Measurements from ENCODE around the gene LCNL1.

LCNL1 gene

DNA sequence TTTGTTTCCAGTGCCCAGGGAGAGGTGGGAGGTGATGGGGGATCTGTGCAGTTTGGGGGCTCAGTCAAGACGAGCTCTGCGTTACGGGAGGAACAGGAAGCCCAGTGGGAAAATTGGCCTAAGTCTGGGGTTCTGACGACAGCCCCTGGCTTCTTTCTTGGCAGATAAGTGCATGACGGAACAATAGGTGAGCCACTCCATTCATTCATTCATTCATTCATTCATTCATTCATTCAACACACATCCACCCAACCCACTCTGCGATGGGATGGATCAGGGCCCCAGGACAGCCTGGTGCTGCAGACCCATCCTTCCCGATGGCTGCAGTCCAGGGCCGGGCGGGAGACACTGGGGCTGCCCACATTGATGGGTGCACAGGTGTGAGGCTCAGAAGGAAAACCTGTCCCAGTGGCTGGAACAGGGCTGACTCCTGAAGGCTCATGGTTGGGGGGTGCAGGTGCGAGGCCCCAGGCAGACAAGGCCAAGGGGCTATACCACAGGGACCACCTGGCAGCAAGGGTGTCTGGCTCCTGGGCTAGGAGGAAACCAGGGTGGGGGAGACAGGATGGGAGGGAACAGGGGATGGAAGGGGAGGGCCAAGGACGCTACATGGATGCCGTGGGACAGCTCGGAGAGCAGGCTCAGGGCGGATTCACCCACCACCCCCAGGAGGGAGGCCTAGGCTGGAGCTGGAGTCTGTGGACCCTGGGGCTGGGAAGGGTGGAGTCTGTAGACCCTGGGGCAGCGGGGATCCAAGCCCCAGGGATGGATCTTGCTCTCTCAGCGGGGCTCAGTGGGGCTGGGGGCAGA is 1.9 kb upstream of the LCNL1 start:
- H3K27ac ChIP-seq: no peak overlapping the region
- no peak overlapping the region for H3K4me3 ChIP-seq (ENCODE audit: low read depth in 1 of 2, low read length in 1 of 2)
- peaks cover 0 to 10% of the 10 kb centered on the region in 2 experiments for H3K4me1 ChIP-seq (ENCODE audit: control insufficient read depth in 1 of 2, insufficient read depth in 1 of 2, low read depth in 1 of 2, low read length in 1 of 2)
- TF ChIP-seq, protein P1, sequence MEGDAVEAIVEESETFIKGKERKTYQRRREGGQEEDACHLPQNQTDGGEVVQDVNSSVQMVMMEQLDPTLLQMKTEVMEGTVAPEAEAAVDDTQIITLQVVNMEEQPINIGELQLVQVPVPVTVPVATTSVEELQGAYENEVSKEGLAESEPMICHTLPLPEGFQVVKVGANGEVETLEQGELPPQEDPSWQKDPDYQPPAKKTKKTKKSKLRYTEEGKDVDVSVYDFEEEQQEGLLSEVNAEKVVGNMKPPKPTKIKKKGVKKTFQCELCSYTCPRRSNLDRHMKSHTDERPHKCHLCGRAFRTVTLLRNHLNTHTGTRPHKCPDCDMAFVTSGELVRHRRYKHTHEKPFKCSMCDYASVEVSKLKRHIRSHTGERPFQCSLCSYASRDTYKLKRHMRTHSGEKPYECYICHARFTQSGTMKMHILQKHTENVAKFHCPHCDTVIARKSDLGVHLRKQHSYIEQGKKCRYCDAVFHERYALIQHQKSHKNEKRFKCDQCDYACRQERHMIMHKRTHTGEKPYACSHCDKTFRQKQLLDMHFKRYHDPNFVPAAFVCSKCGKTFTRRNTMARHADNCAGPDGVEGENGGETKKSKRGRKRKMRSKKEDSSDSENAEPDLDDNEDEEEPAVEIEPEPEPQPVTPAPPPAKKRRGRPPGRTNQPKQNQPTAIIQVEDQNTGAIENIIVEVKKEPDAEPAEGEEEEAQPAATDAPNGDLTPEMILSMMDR (IDR thresholded peaks at IDR 0.05): no peak
- H3K27me3 ChIP-seq: peaks cover 98% of the 10 kb centered on the region
- H3K9me3 ChIP-seq: no peaks in the 10 kb centered on the region
- H3K36me3 ChIP-seq: no peaks in the 10 kb centered on the region

DNA sequence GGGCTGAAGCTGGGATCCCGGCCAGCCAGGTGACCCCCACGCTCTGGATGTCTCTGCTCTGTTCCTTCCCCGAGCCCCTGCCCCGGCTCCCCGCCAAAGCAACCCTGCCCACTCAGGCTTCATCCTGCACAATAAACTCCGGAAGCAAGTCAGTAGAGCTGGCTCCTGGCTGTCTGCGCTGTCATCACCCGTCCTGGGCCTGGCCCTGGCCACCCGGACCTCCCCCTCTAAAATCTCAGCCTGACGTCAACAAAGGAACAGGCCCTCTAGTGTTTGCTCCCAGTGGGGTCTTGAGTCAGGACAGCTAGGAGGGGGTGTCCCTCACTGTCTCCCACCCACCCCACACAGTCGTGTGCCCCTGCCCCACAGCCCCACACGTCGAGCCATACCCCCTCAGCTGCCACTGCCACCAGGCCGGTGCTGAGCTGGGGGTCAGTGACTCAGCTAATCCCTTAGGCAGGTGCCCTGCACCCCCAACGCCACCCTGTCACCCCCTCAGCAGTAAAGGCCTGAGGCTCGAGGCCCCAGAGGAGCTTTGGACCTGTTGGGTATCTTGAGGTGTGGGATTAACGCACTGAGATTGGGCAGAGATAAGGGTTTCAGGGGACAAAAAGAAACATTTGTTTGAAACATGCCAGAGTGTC is 1.1 kb upstream of the LCNL1 start:
- TF ChIP-seq, protein P1 (IDR thresholded peaks at IDR 0.05): no peak
- Histone ChIP-seq H3K4me1 (ENCODE audit: control insufficient read depth in 1 of 2, insufficient read depth in 1 of 2, low read depth in 1 of 2, low read length in 1 of 2) (peaks cover 0 to 6% of the 10 kb centered on the region in 2 experiments), H3K27ac (no peak overlapping the region), H3K9me3 (no peaks in the 10 kb centered on the region), H3K4me3 (ENCODE audit: low read depth in 1 of 2, low read length in 1 of 2) (no peak overlapping the region), H3K36me3 (no peaks in the 10 kb centered on the region), H3K27me3 (peaks cover 98% of the 10 kb centered on the region)

DNA sequence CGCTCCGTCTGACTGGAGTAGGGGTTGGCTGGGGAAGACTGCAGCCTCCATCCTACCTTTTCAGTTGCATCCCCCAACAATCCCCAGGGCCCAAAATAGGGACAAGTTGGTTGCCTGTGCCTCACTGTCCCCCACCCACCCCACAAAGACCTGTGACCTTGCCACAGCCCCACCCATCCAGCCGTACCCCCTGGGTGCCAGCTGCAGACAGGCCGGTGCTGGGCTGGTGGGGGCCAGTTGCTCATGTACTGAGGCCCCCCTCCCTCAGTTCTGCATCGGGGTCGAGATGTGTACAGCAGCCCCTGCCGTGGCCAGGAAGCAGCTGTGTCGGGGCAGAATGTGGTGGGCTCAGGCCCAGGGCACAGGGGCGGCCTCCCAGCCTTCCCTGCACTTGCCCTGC is 374 bp downstream of the LCNL1 start:
- Histone ChIP-seq H3K4me1 (ENCODE audit: control insufficient read depth in 1 of 2, insufficient read depth in 1 of 2, low read depth in 1 of 2, low read length in 1 of 2) (peaks cover 0 to 1% of the 10 kb centered on the region in 2 experiments), H3K27ac (no peak overlapping the region), H3K4me3 (ENCODE audit: low read depth in 1 of 2, low read length in 1 of 2) (no peak overlapping the region), H3K27me3 (peaks cover 98% of the 10 kb centered on the region), H3K36me3 (no peaks in the 10 kb centered on the region), H3K9me3 (no peaks in the 10 kb centered on the region)
- TF ChIP-seq, protein P1 (IDR thresholded peaks at IDR 0.05): no peak

DNA sequence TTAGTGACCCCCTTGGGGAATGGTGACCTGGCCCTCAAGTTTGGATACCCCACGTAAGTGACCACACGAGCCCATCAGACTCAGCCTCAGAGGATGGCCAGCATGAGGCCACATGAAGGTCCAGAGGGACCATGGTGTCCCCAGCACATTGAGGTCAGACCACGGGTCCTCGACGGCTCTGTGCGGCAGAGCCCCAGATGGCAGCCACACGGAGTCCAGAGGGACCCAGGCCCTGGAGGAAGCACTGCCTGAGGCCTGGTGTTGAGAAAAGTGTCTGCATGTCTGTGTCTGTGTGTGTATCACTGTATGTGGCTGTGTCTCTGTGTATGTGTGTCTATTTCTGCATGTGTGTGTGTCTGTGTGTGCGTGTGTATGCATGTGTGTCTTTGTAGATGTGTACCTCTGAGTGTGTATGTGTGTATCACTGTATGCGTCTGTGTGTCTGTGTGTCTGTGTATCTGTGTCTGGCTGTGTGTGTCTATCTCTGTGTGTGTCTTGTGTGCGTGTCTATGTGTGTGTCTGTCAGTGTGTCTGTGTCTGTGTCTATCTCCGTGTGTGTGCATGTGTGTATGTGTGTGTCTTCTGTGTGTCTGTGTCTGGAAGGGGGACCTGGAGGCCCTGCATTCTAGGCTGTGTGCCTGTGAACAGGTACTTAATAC is 992 bp downstream of the LCNL1 start:
- TF ChIP-seq, protein P1 (IDR thresholded peaks at IDR 0.05): no peak
- Histone ChIP-seq H3K9me3 (no peaks in the 10 kb centered on the region), H3K36me3 (no peaks in the 10 kb centered on the region), H3K4me3 (ENCODE audit: low read depth in 1 of 2, low read length in 1 of 2) (no peak overlapping the region), H3K27ac (no peak overlapping the region), H3K27me3 (peaks cover 99% of the 10 kb centered on the region), H3K4me1 (ENCODE audit: control insufficient read depth in 1 of 2, insufficient read depth in 1 of 2, low read depth in 1 of 2, low read length in 1 of 2) (no peaks in the 10 kb centered on the region)

DNA sequence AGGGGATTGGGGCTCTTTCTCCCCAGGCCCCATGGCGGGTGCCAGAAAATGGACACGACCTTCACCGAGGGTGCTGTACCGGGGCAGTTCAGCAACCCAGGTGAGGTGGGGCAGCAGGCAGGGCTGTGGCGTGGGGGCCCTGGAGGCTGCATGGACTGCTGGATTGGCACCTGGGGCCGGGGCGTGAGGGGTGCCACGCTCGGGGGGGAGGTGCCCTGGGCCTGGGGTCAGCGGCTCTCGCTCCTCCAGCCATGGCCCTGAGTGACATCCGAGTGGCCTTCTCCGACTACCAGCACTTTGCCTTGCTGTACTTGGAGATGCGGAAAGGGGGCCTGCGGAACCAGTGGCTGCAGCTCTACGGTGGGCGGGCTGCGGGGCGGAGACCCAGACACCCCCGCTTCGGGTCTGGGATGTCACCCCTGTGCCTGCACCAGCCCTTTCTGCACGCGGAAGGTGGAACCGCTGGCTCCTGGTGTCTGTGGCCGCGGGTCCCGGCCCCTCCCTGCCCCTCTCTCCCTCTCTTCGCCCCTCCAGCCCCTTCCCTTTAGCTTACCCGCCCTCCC is 1.8 kb downstream of the LCNL1 start:
- Histone ChIP-seq H3K27ac (no peak overlapping the region), H3K36me3 (no peaks in the 10 kb centered on the region), H3K4me3 (ENCODE audit: low read depth in 1 of 2, low read length in 1 of 2) (no peak overlapping the region), H3K27me3 (peaks cover 97% of the 10 kb centered on the region), H3K9me3 (no peaks in the 10 kb centered on the region), H3K4me1 (ENCODE audit: control insufficient read depth in 1 of 2, insufficient read depth in 1 of 2, low read depth in 1 of 2, low read length in 1 of 2) (no peaks in the 10 kb centered on the region)
- TF ChIP-seq, protein P1 (IDR thresholded peaks at IDR 0.05): no peak
